Astrocyte (in vitro differentiated cells and primary cell): Measurements from ENCODE around the gene TBPL1.

ENCODE experiments used
- EZH2 ChIP-seq: IDR thresholded peaks from 2 replicates; pipeline ENCODE4 v1.6.1; 2012; ENCODE audit warnings: mild to moderate bottlenecking, low read length, inconsistent platforms; ENCODE audit not compliant: insufficient read depth
- TF ChIP-seq, protein P1 (sequence below): IDR thresholded peaks from 2 replicates; pipeline ENCODE4 v1.5.1; 2011; ENCODE audit warnings: low read depth, mild to moderate bottlenecking, inconsistent platforms, low read length, moderate library complexity; ENCODE audit not compliant: insufficient read depth

DNA sequence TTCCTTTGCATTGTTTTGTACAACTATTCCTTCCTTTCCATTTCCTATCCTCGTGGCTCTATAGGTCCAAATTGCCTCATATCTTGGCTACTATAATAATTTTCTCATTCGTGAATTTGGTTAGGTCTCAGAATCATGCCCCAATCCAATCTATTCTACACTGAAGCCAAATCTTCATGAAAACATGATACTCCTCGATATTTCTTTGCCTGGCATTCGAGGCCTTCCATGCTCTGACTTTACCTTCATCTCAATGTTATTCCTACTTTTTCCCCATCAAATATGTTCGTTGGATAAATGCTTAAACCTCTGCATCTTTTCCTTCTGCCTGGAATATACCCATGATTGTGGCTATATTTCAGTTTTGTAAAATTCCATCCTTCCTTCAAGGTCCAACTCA lies 33.7 kb upstream of the TBPL1 start:
- TF ChIP-seq, protein P1, sequence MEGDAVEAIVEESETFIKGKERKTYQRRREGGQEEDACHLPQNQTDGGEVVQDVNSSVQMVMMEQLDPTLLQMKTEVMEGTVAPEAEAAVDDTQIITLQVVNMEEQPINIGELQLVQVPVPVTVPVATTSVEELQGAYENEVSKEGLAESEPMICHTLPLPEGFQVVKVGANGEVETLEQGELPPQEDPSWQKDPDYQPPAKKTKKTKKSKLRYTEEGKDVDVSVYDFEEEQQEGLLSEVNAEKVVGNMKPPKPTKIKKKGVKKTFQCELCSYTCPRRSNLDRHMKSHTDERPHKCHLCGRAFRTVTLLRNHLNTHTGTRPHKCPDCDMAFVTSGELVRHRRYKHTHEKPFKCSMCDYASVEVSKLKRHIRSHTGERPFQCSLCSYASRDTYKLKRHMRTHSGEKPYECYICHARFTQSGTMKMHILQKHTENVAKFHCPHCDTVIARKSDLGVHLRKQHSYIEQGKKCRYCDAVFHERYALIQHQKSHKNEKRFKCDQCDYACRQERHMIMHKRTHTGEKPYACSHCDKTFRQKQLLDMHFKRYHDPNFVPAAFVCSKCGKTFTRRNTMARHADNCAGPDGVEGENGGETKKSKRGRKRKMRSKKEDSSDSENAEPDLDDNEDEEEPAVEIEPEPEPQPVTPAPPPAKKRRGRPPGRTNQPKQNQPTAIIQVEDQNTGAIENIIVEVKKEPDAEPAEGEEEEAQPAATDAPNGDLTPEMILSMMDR, result no peak
- TF ChIP-seq EZH2, result no peak
